ENCODE data around the gene STRA6. TPM values are rescaled to one million over a fixed set of nuclear protein-coding genes. Genes with fewer than 3 reads are reported as not detected.

Gene STRA6
- total and polyA plus RNA-seq, 2 donors (not counting 1 experiment from before 2014, with no cell fraction given) = not detected

DNA sequence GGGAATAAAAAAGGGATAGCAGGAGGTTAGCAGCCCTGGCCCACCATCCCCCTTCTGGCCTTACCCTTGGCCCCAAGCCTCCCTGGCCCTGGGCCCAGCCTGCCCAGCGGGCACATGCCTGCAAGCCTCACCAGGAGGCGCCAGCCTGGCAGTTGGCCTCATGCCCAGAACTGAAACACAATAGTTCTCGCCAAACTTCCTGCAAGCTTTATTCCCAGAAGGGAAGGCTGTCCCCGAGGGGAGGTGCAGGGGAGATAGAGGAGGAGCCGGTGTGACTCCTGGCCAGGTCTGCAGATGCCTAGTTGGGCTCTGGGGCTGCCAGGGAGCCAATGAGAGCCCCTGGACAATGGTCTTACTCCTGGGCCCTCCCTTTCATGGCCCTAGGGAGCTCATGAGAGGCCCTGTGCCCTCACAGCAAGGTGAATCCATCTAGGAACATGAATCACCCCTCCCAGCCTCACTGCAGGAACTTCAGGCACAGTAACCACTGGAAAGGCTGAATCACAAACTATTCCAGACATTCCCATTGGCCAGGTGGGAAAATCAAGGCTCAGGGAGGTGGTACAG lies 37.5 kb upstream of the STRA6 start:
- Histone ChIP-seq H3K27me3 (replicated peaks in 1 of 4; ENCODE audit: control extremely low read depth in 1 of 4, control insufficient read depth in 3 of 4, insufficient read depth in 4 of 4, low read length in 3 of 4) (peaks cover 0 to 12% (median 5%) of the 10 kb centered on the region in 4 experiments), H3K4me3 (ENCODE audit: control extremely low read depth in 1 of 5, extremely low read depth in 1 of 5, insufficient read depth in 1 of 5, low read depth in 2 of 5, low read length in 4 of 5) (no peak overlapping the region), H3K4me2 (replicated peaks; ENCODE audit: low read depth, low read length, poor library complexity, severe bottlenecking) (no peak overlapping the region), H4K20me1 (ENCODE audit: control insufficient read depth, insufficient read depth, low read length, poor library complexity, severe bottlenecking) (no peaks in the 10 kb centered on the region), H3K27ac (ENCODE audit: low read length in 2 of 2) (no peak overlapping the region), H3K9me3 (ENCODE audit: control extremely low read depth in 1 of 3, control insufficient read depth in 2 of 3, insufficient read depth in 1 of 3, low read length in 2 of 3) (no peaks in the 10 kb centered on the region), H3K79me2 (ENCODE audit: control insufficient read depth, insufficient read depth, low read length) (no peaks in the 10 kb centered on the region), H2AFZ (ENCODE audit: insufficient read depth, low read depth, low read length, poor library complexity, severe bottlenecking) (no peak overlapping the region), H3K9ac (ENCODE audit: low read length) (no peak overlapping the region), H3K36me3 (replicated peaks in 1 of 2; ENCODE audit: control extremely low read depth in 1 of 2, control insufficient read depth in 1 of 2, extremely low read depth in 1 of 2, insufficient read depth in 2 of 2, low read length in 1 of 2) (no peaks in the 10 kb centered on the region), H3K4me1 (ENCODE audit: control insufficient read depth in 2 of 2, insufficient read depth in 2 of 2, low read length in 2 of 2) (peaks cover 0 to 14% of the 10 kb centered on the region in 2 donors)
- intact Hi-C loops (cut with micrococcal nuclease) = no loop called here
- peaks cover 32% of the 10 kb centered on the region for H3K27me3 Mint-ChIP-seq
- TF ChIP-seq, protein P1, sequence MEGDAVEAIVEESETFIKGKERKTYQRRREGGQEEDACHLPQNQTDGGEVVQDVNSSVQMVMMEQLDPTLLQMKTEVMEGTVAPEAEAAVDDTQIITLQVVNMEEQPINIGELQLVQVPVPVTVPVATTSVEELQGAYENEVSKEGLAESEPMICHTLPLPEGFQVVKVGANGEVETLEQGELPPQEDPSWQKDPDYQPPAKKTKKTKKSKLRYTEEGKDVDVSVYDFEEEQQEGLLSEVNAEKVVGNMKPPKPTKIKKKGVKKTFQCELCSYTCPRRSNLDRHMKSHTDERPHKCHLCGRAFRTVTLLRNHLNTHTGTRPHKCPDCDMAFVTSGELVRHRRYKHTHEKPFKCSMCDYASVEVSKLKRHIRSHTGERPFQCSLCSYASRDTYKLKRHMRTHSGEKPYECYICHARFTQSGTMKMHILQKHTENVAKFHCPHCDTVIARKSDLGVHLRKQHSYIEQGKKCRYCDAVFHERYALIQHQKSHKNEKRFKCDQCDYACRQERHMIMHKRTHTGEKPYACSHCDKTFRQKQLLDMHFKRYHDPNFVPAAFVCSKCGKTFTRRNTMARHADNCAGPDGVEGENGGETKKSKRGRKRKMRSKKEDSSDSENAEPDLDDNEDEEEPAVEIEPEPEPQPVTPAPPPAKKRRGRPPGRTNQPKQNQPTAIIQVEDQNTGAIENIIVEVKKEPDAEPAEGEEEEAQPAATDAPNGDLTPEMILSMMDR (IDR thresholded peaks at IDR 0.05) = no peak
- TF ChIP-seq EZH2 (IDR thresholded peaks at IDR 0.05; ENCODE audit: borderline replicate concordance, insufficient read depth, low read depth, low read length, poor library complexity, severe bottlenecking) = no peak
- no peak overlapping the region for H3K4me3 Mint-ChIP-seq
- peaks cover 16% of the 10 kb centered on the region for H3K4me1 Mint-ChIP-seq
- no peak overlapping the region for H3K27ac Mint-ChIP-seq
- CTCF ChIA-PET = no interaction called here
- DNase-seq (no peak), ATAC-seq (ENCODE audit: low read depth) (no peak)
- 4% methylated on average over 3 of the region's 5 CpGs for WGBS (ENCODE audit: insufficient coverage)
- H3K9me3 Mint-ChIP-seq (ENCODE audit: insufficient read depth) = no peaks in the 10 kb centered on the region
- POLR2A ChIA-PET = no interaction called here

DNA sequence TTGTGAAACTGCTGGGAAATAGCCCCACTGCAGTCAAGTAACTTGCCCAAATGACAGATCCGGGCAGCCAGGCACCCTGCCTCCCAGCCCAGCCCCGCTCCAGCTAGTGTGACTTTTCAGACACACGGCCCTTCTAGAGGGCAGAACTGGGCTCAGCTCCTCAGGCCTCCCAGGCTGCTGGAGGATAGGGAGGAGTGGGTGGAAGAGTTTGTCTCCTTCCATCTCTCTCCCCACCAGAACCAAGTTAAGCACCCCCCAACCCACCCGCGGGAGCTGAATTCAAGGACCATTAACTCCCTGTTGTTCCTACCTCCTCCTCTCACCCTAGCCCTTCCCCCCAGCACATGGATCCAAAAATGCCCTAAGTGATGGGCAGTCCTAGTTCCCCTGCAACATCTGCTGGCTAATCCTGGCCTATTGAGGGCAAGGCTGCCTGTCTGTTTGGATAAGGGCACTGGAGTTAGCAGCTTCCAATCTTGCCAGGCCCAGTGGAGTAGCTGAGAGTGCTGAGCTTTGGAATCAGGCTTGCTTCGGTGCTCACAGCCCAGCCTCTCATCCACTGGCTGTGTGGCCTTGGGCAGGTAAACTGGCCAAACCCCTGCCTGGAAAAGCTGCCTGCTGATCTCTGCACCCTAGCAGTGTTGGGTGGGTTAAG lies 36.6 kb upstream of the STRA6 start:
- no peak for ATAC-seq (ENCODE audit: low read depth)
- ChIA-PET POLR2A (interaction anchor here (0.6 kb wide), 1 partner anchor 1128 kb away, joined by 3 read pairs; no protein-coding TSS in a partner anchor), CTCF (interaction anchor here (0.9 kb wide), 1 partner anchor 9 kb away, joined by 3 read pairs; no protein-coding TSS in a partner anchor)
- H3K4me3 Mint-ChIP-seq = no peak overlapping the region
- H3K27ac ChIP-seq (ENCODE audit: low read length in 2 of 2) = no peak overlapping the region
- H3K79me2 ChIP-seq (ENCODE audit: control insufficient read depth, insufficient read depth, low read length) = no peaks in the 10 kb centered on the region
- WGBS (ENCODE audit: insufficient coverage) = 81% methylated on average over 4 of the region's 6 CpGs
- peaks cover 0 to 16% of the 10 kb centered on the region in 2 donors for H3K4me1 ChIP-seq (ENCODE audit: control insufficient read depth in 2 of 2, insufficient read depth in 2 of 2, low read length in 2 of 2)
- no peak overlapping the region for H3K4me2 ChIP-seq (replicated peaks; ENCODE audit: low read depth, low read length, poor library complexity, severe bottlenecking)
- no peak overlapping the region for H2AFZ ChIP-seq (ENCODE audit: insufficient read depth, low read depth, low read length, poor library complexity, severe bottlenecking)
- H4K20me1 ChIP-seq (ENCODE audit: control insufficient read depth, insufficient read depth, low read length, poor library complexity, severe bottlenecking) = no peaks in the 10 kb centered on the region
- H3K9ac ChIP-seq (ENCODE audit: low read length) = no peak overlapping the region
- no peaks in the 10 kb centered on the region for H3K9me3 Mint-ChIP-seq (ENCODE audit: insufficient read depth)
- intact Hi-C loops (cut with micrococcal nuclease) = no loop called here
- TF ChIP-seq, protein P1 (IDR thresholded peaks at IDR 0.05) = no peak
- TF ChIP-seq EZH2 (IDR thresholded peaks at IDR 0.05; ENCODE audit: borderline replicate concordance, insufficient read depth, low read depth, low read length, poor library complexity, severe bottlenecking) = no peak
- no peak overlapping the region for H3K27ac Mint-ChIP-seq
- H3K27me3 ChIP-seq (replicated peaks in 1 of 4; ENCODE audit: control extremely low read depth in 1 of 4, control insufficient read depth in 3 of 4, insufficient read depth in 4 of 4, low read length in 3 of 4) = peaks cover 0 to 4% (median under 1%) of the 10 kb centered on the region in 4 experiments
- no peak for DNase-seq
- H3K4me1 Mint-ChIP-seq = peaks cover 13% of the 10 kb centered on the region
- H3K27me3 Mint-ChIP-seq = peaks cover 23% of the 10 kb centered on the region
- H3K4me3 ChIP-seq (ENCODE audit: control extremely low read depth in 1 of 5, extremely low read depth in 1 of 5, insufficient read depth in 1 of 5, low read depth in 2 of 5, low read length in 4 of 5) = no peak overlapping the region
- no peaks in the 10 kb centered on the region for H3K9me3 ChIP-seq (ENCODE audit: control extremely low read depth in 1 of 3, control insufficient read depth in 2 of 3, insufficient read depth in 1 of 3, low read length in 2 of 3)
- H3K36me3 ChIP-seq (replicated peaks in 1 of 2; ENCODE audit: control extremely low read depth in 1 of 2, control insufficient read depth in 1 of 2, extremely low read depth in 1 of 2, insufficient read depth in 2 of 2, low read length in 1 of 2) = no peaks in the 10 kb centered on the region
